H1 (cell line): ENCODE data around the gene EIF5A2.
"Not testable (repeated sequence)": the region's sequence is repeated elsewhere in the genome, so short reads cannot be mapped to it uniquely, and the experiment has no call there.

ENCODE experiments used
- CTCF ChIP-seq, 3 experiments: IDR thresholded peaks; 1 replicate in 2 of 3; 2 replicates in 1 of 3; pipeline versions ENCODE4 v1.5.1 to v1.6.1; 2011; ENCODE audit warnings: low read length in 3 of 3, mild to moderate bottlenecking in 3 of 3, inconsistent platforms in 2 of 3, low read depth in 1 of 3, moderate library complexity in 1 of 3; ENCODE audit not compliant: insufficient read depth in 1 of 3; ENCODE audit errors: control extremely low read depth in 1 of 3
- JUN ChIP-seq: IDR thresholded peaks from 2 replicates; pipeline ENCODE4 v1.6.1; 2011; ENCODE audit warnings: low read depth, mild to moderate bottlenecking, improper control_type of control experiment, low read length
- POLR2AphosphoS5 ChIP-seq: IDR thresholded peaks from 2 replicates; pipeline ENCODE4 v1.6.1; 2011; ENCODE audit warnings: low read depth, low read length
- RFX5 ChIP-seq: IDR thresholded peaks from 2 replicates; pipeline ENCODE4 v1.6.1; 2011; ENCODE audit warnings: low read depth, low read length, improper control_type of control experiment, borderline replicate concordance
- TAF1 ChIP-seq: IDR thresholded peaks from 2 replicates; pipeline ENCODE4 v1.6.1; 2011; ENCODE audit warnings: mild to moderate bottlenecking, low read depth, low read length
- YY1 ChIP-seq: IDR thresholded peaks from 2 replicates; pipeline ENCODE4 v1.6.1; 2011; ENCODE audit warnings: low read depth, mild to moderate bottlenecking, low read length
- TF ChIP-seq, protein P1 (sequence below): IDR thresholded peaks from 2 replicates; pipeline ENCODE4 v1.6.1; 2011; ENCODE audit warnings: low read length, improper control_type of control experiment

- TF ChIP-seq JUN; CTCF (IDR thresholded peaks at IDR 0.05; ENCODE audit: control extremely low read depth in 1 of 3, insufficient read depth in 1 of 3, low read depth in 1 of 3, low read length in 3 of 3); TAF1; RFX5; POLR2AphosphoS5; YY1: not testable (repeated sequence)
- TF ChIP-seq, protein P1, sequence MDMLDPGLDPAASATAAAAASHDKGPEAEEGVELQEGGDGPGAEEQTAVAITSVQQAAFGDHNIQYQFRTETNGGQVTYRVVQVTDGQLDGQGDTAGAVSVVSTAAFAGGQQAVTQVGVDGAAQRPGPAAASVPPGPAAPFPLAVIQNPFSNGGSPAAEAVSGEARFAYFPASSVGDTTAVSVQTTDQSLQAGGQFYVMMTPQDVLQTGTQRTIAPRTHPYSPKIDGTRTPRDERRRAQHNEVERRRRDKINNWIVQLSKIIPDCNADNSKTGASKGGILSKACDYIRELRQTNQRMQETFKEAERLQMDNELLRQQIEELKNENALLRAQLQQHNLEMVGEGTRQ, result not testable (repeated sequence)
Observed at GRCh38 chr3:170897199-170897598, 11.2 kb downstream of the EIF5A2 start.
